Spinal cord (tissue), 10 donors: ENCODE measurements around the gene CAPN9. TPM values are rescaled to one million over a fixed set of nuclear protein-coding genes. Genes with fewer than 3 reads are reported as not detected.

Experiments
- DNase-seq, 6 donors: peaks; one replicate each; pipeline versions ENCODE4 v3.0.0 to v3.0.0-alpha.2; 2013 to 2015; ENCODE audit warnings: low spot score in 6 of 6, low read depth in 4 of 6
- H3K27ac ChIP-seq: one replicate; pipeline ENCODE4 v1.5.1; 2013; ENCODE audit warnings: low read depth, low read length, control low read depth
- H3K27me3 ChIP-seq: one replicate; pipeline ENCODE4 v1.6.1; 2013; ENCODE audit warnings: low read length; ENCODE audit not compliant: control insufficient read depth, insufficient read depth
- H3K36me3 ChIP-seq: one replicate; pipeline ENCODE4 v1.6.1; 2013; ENCODE audit warnings: low read length; ENCODE audit not compliant: control insufficient read depth, insufficient read depth
- H3K4me1 ChIP-seq: one replicate; pipeline ENCODE4 v1.6.1; 2013; ENCODE audit warnings: low read length; ENCODE audit not compliant: control insufficient read depth, insufficient read depth
- H3K4me3 ChIP-seq: one replicate; pipeline ENCODE4 v1.5.1; 2013; ENCODE audit warnings: low read depth, low read length, control low read depth
- H3K9me3 ChIP-seq: one replicate; pipeline ENCODE4 v1.6.1; 2013; ENCODE audit warnings: low read length; ENCODE audit not compliant: control insufficient read depth, insufficient read depth
- WGBS: methylation state at CpG from one replicate; pipeline ENCODE4 v1.1.5; 2013; ENCODE audit warnings: missing lambda C conversion rate; ENCODE audit not compliant: insufficient coverage; 5-methylcytosine and 5-hydroxymethylcytosine counted together
- polyA plus RNA-seq, 2 donors: library from polyadenylated mRNA; unstranded; fragments of 120-200 nt; gene quantifications; one replicate each; pipeline ENCODE4 v1.2.1, GENCODE V29; 2013; ENCODE audit not compliant: insufficient read length in 2 of 2
- total RNA-seq, 2 donors: library from RNA; depleted of rRNA in 1 of 2; stranded (reverse); fragments of 120-200 nt in 1 of 2; fragments of >200 nt in 1 of 2; gene quantifications; one replicate each; pipeline versions ENCODE4 v1.2.3 to v1.2.4, GENCODE V29; 2013 to 2014
- donor health status: healthy.

The CAPN9 gene
- total and polyA plus RNA-seq, 4 donors = 0.20 to 1.6 (median 0.43) TPM

DNA sequence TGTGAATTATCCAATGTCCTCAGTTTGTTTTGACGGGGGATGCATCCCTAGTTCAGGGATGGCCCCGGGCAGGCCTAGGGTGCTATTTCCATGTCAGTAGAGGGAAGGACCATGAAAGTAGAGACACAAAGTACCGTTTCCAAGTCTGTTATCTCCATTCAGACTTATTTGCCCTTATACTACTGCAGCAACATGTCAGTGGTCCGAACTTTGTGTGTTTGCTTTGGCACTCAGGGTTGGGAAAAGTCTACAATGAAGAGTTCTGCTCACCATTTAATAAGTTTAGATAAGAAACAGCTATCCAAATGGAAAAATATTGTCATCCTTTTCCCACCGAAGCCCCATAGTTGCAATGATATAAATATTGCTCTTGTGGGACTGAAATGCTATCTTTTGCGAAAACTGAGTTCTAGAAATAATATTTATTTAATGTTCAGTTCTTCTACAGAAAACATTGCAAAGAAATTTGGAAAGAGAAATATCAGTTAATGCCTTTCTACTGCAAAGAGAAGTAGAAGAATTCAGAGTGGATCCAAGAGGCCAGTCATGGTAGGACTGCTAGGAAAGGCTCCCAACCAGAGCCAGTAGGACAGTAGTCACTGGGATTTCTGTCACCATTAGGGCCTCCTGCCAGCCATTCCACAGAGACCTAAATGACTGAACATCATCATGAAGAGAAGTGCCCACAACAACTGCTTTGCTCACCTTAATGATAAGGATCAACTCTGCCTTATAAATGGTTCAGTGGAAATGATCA is 21.8 kb upstream of the CAPN9 start:
- no peaks in the 10 kb centered on the region for H3K27me3 ChIP-seq
- H3K4me3 ChIP-seq = no peak overlapping the region
- H3K36me3 ChIP-seq = no peaks in the 10 kb centered on the region
- no peaks in the 10 kb centered on the region for H3K9me3 ChIP-seq
- WGBS = no CpG with 5 or more reads among the region's 6 CpGs
- H3K27ac ChIP-seq = peak overlapping the region; percentile 36
- peak in 1 of 6 donors; percentile 72 for DNase-seq
- peaks cover 17% of the 10 kb centered on the region for H3K4me1 ChIP-seq

DNA sequence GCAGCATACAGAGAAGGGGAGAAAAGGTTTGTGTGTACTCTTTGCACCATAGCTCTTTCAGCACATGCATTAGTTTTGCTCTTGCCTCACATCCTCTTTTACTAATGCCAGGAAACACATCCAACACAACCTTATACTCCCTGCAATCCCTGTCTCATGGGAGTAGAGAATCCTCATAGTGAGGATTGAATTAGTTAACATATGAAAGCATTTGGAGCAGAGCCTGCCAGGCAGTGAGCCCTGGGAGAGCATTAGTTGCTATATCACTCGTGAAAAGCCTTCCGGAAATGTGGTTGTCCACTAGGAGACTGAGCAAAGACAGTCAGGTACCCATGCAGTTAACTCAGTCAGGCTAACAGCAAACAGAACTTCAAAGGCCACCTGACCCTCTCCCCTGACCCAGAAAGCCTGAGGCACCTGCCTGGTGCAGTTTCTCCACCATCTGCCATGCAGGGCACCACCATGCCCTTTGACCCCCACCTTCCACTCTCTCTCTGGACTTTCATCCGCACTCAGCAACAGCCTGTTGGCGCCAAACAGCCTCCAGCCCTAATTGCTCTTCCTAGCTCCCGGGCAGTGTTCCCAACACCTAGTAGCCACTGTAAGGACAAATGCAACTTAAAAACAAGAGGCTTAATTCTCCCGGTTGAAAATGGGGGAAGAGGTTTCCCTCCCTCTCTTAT is 18.3 kb upstream of the CAPN9 start:
- H3K9me3 ChIP-seq = no peaks in the 10 kb centered on the region
- H3K4me3 ChIP-seq = no peak overlapping the region
- H3K27me3 ChIP-seq = no peaks in the 10 kb centered on the region
- H3K4me1 ChIP-seq = peaks cover 20% of the 10 kb centered on the region
- 28% methylated on average over 4 of the region's 6 CpGs for WGBS
- H3K36me3 ChIP-seq = no peaks in the 10 kb centered on the region
- peak overlapping the region; percentile 73 for H3K27ac ChIP-seq
- peak in 5 of 6 donors; percentile 53 to 87 (median 67) for DNase-seq

DNA sequence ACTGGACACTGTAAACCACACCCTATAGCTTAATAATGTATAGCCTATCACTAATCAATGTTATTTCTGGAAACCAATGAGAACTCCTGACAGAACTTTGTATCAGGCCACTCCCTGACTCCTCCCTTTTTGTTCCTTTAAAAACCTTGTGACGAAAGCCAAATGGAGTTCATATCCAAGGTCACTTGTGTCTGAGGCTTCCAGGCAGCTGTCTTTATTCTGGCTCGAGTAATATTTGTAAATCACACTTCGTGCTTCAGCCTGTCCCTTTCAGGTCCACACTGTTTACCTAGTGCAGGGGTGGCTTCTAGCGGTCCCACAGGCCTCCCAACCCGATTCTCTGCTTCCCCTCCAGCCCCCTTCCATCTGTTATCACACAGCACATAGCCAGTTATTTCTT is 16.2 kb upstream of the CAPN9 start:
- Histone ChIP-seq H3K27ac (peak overlapping the region; percentile 53), H3K27me3 (no peaks in the 10 kb centered on the region), H3K36me3 (no peaks in the 10 kb centered on the region), H3K4me3 (no peak overlapping the region), H3K9me3 (no peaks in the 10 kb centered on the region), H3K4me1 (peaks cover 20% of the 10 kb centered on the region)
- DNase-seq = peak in 1 of 6 donors; percentile 57
- 70% methylated on average over 5 of the region's 5 CpGs for WGBS

DNA sequence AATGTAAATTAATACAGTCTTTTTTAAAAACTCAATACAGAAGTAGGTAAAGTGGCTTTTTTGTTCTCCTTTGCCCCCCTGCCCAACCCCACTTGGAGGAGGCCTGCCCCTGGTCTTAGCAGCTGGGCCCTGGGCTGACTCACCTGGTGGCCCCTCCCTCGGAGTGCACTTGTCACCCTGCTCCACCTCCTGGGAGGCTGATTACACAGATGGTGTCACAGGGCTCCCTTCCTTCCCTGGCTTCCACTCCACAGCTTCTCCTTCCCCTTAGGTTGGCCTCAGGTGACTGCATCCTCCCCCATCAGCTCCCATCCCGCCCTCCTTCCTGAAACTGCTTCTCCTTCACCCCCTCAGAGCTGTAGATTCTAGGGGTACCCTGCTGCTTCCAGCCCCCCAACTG is 11.7 kb upstream of the CAPN9 start:
- WGBS = 79% methylated on average over 2 of the region's 2 CpGs
- Histone ChIP-seq H3K4me1 (peaks cover 4% of the 10 kb centered on the region), H3K4me3 (no peak overlapping the region), H3K27ac (no peak overlapping the region), H3K36me3 (no peaks in the 10 kb centered on the region), H3K27me3 (no peaks in the 10 kb centered on the region), H3K9me3 (no peaks in the 10 kb centered on the region)
- DNase-seq = no peak

DNA sequence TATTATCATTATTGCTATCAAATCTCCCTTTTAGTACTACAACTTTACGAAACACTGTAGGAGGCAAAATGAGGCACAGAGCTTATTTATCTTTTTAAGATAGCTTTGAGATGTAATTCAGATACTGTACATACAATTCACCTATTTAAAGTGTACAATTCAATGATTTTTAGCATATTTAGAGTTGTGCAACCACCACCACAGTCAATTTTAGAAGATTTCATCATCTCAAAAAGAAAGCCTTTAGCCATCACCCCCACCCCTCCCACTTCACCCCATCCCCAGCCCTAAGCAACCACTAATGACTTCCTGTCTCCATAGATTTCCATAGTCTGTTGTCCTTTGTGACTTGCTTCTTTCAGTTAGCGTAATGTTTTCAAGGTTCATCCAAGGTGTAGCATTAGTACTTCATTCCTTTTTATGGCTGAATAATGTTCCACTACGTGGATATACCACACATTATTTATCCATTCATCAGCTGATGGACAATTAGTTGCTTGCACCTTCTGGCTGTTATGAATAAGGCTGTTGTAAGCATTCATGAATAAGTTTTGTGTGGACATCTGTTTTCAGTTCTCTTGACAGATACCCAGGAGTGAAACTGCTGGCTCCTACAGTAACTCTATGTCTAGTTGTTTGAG is 9.4 kb upstream of the CAPN9 start:
- Histone ChIP-seq H3K9me3 (no peaks in the 10 kb centered on the region), H3K27me3 (no peaks in the 10 kb centered on the region), H3K27ac (no peak overlapping the region), H3K36me3 (no peaks in the 10 kb centered on the region), H3K4me3 (no peak overlapping the region), H3K4me1 (no peaks in the 10 kb centered on the region)
- WGBS = 100% methylated on average over 1 of the region's 3 CpGs
- DNase-seq = no peak

DNA sequence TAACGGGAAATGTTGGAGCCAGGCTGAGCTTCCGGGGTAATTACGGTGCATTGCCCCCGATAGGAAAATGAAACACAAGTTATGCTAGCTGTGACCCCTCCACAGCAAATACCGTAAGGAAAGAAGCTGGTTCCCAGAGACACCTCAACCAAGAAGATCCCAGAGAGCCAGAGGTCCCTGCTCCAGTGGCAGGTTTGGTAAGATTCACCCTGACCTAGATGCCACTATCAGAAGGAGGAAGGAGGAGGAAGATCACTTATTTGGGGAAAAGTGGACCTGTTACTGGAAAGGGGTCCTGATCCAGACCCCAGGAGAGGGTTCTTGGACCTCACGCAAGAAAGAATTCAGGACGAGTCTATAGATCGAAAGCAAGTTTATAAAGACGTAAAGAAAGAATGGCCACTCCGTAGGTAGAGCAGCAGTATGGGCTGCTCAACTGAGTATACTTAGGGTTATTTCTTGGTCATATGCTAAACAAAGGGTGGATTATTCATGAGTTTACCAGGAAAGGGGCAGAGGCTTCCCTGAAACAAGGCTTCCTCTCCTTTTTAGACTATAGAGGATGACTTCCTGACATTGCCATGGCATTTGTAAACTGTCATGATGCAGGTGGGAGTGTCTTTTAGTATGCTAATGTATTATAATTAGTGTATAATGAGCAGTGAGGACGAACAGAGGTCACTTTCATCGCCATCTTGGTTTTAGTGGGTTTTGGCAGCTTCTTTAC is 7.5 kb upstream of the CAPN9 start:
- Histone ChIP-seq H3K27ac (no peak overlapping the region), H3K4me1 (peaks cover 12% of the 10 kb centered on the region), H3K36me3 (no peaks in the 10 kb centered on the region), H3K27me3 (no peaks in the 10 kb centered on the region), H3K9me3 (no peaks in the 10 kb centered on the region), H3K4me3 (no peak overlapping the region)
- 84% methylated on average over 9 of the region's 12 CpGs for WGBS
- DNase-seq = no peak

DNA sequence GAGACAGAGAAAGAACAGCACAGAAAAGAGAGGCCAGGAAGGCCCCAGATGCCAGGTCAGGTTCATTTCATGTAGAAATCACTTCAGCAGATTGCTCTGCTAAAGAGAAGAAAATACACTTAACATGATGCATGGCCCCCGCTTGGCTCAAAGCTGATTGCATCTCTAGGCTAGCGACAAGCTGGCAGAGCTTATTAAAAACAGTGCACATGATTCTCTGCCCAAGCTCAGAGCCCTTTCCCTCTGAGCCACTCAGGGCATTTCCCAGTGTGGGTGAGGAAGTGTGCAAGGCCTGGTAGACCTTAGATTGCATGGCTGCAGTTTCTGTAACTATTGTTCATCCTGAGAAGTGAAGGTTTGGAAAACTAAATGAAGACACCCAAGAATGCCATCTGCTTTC is 3.3 kb upstream of the CAPN9 start:
- H3K36me3 ChIP-seq = no peaks in the 10 kb centered on the region
- DNase-seq = peak in 2 of 6 donors; percentile 61 to 87
- H3K27ac ChIP-seq = no peak overlapping the region
- 39% methylated on average over 2 of the region's 2 CpGs for WGBS
- no peaks in the 10 kb centered on the region for H3K27me3 ChIP-seq
- no peaks in the 10 kb centered on the region for H3K9me3 ChIP-seq
- H3K4me3 ChIP-seq = no peak overlapping the region
- H3K4me1 ChIP-seq = peaks cover 21% of the 10 kb centered on the region

DNA sequence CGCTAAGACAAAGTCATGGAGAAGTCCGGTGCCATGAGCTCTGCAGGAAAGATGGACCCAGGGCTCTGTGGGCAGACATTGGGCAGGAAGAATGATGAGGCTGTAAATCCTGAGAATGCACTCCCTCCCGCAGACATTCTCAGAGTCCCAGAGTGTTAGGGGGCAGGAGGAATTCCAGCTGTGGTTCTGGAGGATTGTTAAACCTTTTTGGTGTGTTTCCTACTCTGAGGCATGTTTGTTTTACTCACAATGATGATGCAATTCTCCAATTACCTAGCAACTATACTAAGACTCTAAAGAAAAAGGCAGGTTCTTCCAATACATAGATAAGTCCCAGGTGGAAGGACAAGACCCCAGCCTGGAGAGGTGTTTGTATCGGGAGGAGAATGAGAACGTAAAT is 2.8 kb upstream of the CAPN9 start:
- no peak for DNase-seq
- Histone ChIP-seq H3K4me1 (peaks cover 26% of the 10 kb centered on the region), H3K9me3 (no peaks in the 10 kb centered on the region), H3K27me3 (no peaks in the 10 kb centered on the region), H3K36me3 (no peaks in the 10 kb centered on the region), H3K4me3 (no peak overlapping the region), H3K27ac (no peak overlapping the region)
- 55% methylated on average over 4 of the region's 5 CpGs for WGBS

DNA sequence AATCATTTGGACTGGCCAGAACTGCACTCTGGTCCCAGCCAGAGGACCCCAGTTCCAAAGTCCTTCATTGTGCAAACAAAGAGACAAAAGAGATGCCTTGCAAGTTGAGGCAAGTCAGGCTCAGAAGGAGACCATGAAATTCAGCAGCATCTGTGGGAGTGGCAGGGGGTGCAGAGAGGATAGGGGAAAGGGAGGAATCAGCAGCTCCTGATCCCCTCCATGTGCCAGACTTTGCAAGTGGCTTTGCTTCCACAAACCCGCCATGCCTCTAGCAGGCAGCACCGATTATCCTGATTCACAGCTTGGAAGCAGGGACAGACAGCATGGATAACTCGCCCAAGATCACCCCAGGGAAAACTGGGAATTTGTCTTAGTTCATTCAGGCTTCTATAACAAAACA is 2.1 kb upstream of the CAPN9 start:
- 43% methylated on average over 3 of the region's 3 CpGs for WGBS
- H3K27ac ChIP-seq = no peak overlapping the region
- H3K4me1 ChIP-seq = peaks cover 27% of the 10 kb centered on the region
- H3K4me3 ChIP-seq = no peak overlapping the region
- DNase-seq = peak in 1 of 6 donors; percentile 31
- no peaks in the 10 kb centered on the region for H3K27me3 ChIP-seq
- no peaks in the 10 kb centered on the region for H3K9me3 ChIP-seq
- H3K36me3 ChIP-seq = no peaks in the 10 kb centered on the region
